Spleen (tissue), 13 donors: ENCODE results near the gene LCK. TPM values are rescaled to one million over a fixed set of nuclear protein-coding genes. Genes with fewer than 3 reads are reported as not detected.
A peak's percentile ranks its signal among the peaks of the same experiment; 100 is the strongest.

Experiments
- DNase-seq: peaks from one replicate; pipeline ENCODE4 v3.0.0-alpha.2; 2020
- H3K27ac ChIP-seq, 8 donors: fragments of 200-600 bp; sonication (generic) in 7 of 8; 1 replicate in 4 of 8; 2 replicates in 4 of 8; pipeline versions ENCODE4 v1.5.0 to v1.8.0; 2016 to 2021; ENCODE audit warnings: inconsistent platforms in 4 of 8, mild to moderate bottlenecking in 4 of 8, moderate library complexity in 1 of 8
- H3K27me3 ChIP-seq, 7 donors: fragments of 200-600 bp; sonication (generic) in 6 of 7; replicated peaks in 1 of 7; 1 replicate in 4 of 7; 2 replicates in 3 of 7; pipeline versions ENCODE4 v1.5.0 to v1.8.0; 2016 to 2021; ENCODE audit warnings: inconsistent platforms in 3 of 7, mild to moderate bottlenecking in 1 of 7
- H3K36me3 ChIP-seq, 6 donors: fragments of 200-600 bp; sonication (generic) in 5 of 6; 1 replicate in 4 of 6; 2 replicates in 2 of 6; pipeline versions ENCODE4 v1.5.0 to v1.8.0; 2016 to 2021; ENCODE audit warnings: inconsistent platforms in 2 of 6
- H3K4me1 ChIP-seq, 6 donors: fragments of 200-600 bp; sonication (generic) in 5 of 6; 1 replicate in 3 of 6; 2 replicates in 3 of 6; pipeline versions ENCODE4 v1.5.0 to v1.8.0; 2016 to 2021; ENCODE audit warnings: inconsistent platforms in 3 of 6
- H3K4me3 ChIP-seq, 8 donors: fragments of 200-600 bp; sonication (generic) in 7 of 8; 1 replicate in 4 of 8; 2 replicates in 4 of 8; pipeline versions ENCODE4 v1.5.0 to v1.8.0; 2016 to 2021; ENCODE audit warnings: inconsistent platforms in 4 of 8, mild to moderate bottlenecking in 4 of 8, moderate library complexity in 2 of 8
- H3K9me3 ChIP-seq, 8 donors: fragments of 200-600 bp; sonication (generic) in 7 of 8; 1 replicate in 4 of 8; 2 replicates in 4 of 8; pipeline versions ENCODE4 v1.5.0 to v1.8.0; 2016 to 2021; ENCODE audit warnings: inconsistent platforms in 4 of 8
- CTCF ChIP-seq, 11 experiments: fragments of 200-600 bp in 7 of 11; fragments of 450-650 bp in 4 of 11; sonication (generic) in 4 of 11; IDR thresholded peaks in 8 of 11; conservative IDR thresholded peaks in 3 of 11; 1 replicate in 7 of 11; 2 replicates in 4 of 11; pipeline versions ENCODE4 v1.4.0 to v1.8.0; 2016 to 2021; ENCODE audit warnings: antibody characterized with exemption in 11 of 11, inconsistent platforms in 4 of 11, mild to moderate bottlenecking in 1 of 11
- POLR2A ChIP-seq, 3 donors: fragments of 450-650 bp; IDR thresholded peaks; one replicate each; pipeline ENCODE4 v1.5.1; 2017; ENCODE audit warnings: antibody characterized with exemption in 3 of 3, mild to moderate bottlenecking in 1 of 3
- POLR2AphosphoS5 ChIP-seq, 3 donors: sonication (generic); formaldehyde crosslinking; IDR thresholded peaks; one replicate each; pipeline ENCODE4 v1.5.1; 2017; ENCODE audit warnings: antibody characterized with exemption in 3 of 3
- WGBS, 5 donors: extraction: QIAGEN DNeasy Blood & Tissue Kit in 3 of 5; methylation state at CpG; one replicate each; pipeline versions ENCODE4 v1.1.5 to v1.1.7; 2013 to 2018; 5-methylcytosine and 5-hydroxymethylcytosine counted together
- intact Hi-C: fragments of 100-400 bp; cut with DNase I; formaldehyde crosslinking; loops from one replicate; pipeline ENCODE4 v1.15.0; 2023; ENCODE audit warnings: low total_unique reads
- long read RNA-seq, 2 donors: transcript quantifications; one replicate each; lab custom pipeline, GENCODE V29; 2026
- polyA plus RNA-seq, 3 donors: library from polyadenylated mRNA; stranded (reverse); fragments of 200-250 nt; gene quantifications; one replicate each; pipeline ENCODE4 v1.2.1, GENCODE V29; 2013
- total RNA-seq, 7 donors: library from RNA; depleted of rRNA in 3 of 7; stranded (reverse); fragments of >200 nt in 3 of 7; fragmentation: NEBNext Ultra II Directional in 4 of 7; extraction: Animal tissue kit (Norgen Biotek cat#: 25700) in 4 of 7; gene quantifications; one replicate each; pipeline versions ENCODE4 v1.1.0 to v1.2.1, GENCODE V29; 2016 to 2021
- donor health status: healthy with polysubstance abuse.
- donor health status: DM: no; HTN: no; CAD: no; lungs with moderate emphysema.
- donor health status: DM: no; HTN: no; CAD: no.
- donor health status: Bipolar disorder and iron deficiency.
- donor health status: healthy.
- donor health status: DM: no; HTN: no; CAD: no.
- donor health status: DM: yes; HTN: yes; CAD: no.

LCK gene
- total RNA-seq (10 to 100 TPM; 43.0 to 84.5 (median 58.7) TPM), polyA plus RNA-seq (10 to 100 TPM; 37.9 to 47.8 (median 42.8) TPM)
- long read RNA-seq, donor 1, partial matches to known transcripts, result 0 of 3 reads
- long read RNA-seq, donor 1, other reads (novel, unspliced or antisense), result 0 of 3 reads
- long read RNA-seq, donor 2, transcript LCK-202 (13 exons, 2,117 nt), result major isoform, 5 of 5 reads
- long read RNA-seq, donor 2, partial matches to known transcripts, result 0 of 5 reads
- long read RNA-seq, donor 2, other reads (novel, unspliced or antisense), result 0 of 5 reads

DNA sequence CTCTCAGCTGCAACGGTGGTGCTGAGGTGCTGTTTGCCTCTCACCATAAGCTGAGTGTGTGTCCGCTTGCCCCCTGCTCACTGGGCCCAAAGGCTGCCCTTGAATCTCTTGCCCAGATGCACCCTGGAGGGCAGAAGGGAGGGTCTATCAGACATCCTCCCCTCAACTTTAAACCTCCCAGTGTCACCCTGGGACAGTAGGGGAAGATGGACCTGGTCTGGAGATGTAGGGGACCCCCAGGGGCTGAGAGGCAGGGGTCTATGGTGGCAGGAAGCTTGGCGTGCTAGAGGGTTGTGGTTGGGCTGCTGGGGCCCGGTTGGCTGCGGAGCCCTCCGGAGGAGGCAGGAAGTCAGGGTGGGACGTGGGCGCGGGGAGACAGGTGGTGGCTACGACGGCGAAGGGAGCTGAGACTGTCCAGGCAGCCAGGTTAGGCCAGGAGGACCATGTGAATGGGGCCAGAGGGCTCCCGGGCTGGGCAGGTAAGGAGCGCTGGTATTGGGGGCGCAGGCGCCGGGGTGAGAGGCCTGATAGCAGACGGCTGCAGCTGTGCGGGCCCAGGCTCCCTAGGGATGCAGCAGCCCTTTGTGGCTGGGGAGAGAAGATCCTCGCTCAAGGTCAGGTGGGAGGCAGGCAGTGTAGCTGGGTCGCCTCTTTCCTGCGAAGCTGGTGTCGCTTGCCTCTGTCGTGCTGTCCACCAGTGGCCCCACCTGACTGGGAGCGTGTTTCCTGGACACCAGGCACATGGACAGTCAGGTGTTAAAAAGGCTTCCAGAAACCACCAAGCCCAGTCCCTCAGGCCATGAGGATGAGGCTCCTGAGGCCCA is at the start of gene LCK:
TSS of gene LCK (plus strand) at position 373 of the 824 bp plus-strand sequence. CDS start 23,065 bp downstream, outside the sequence.
- Histone ChIP-seq H3K4me3 (peak within 1 kb of the TSS; percentile 28 to 71 (median 42)), H3K27me3 (no peaks in the 10 kb centered on the region), H3K36me3 (no peaks in the 10 kb centered on the region), H3K4me1 (peaks cover 38 to 100% (median 86%) of the 10 kb centered on the region in 6 donors), H3K9me3 (no peaks in the 10 kb centered on the region), H3K27ac (peak within 1 kb of the TSS; percentile 71 to 96 (median 90))
- DNase-seq, result peak; percentile 93
- WGBS, 5 donors, result 40 to 50% (median 49%) methylated on average over 19 to 25 of the region's 25 CpGs
- TF ChIP-seq CTCF (IDR thresholded peaks at IDR 0.05 in 8 of 11, conservative IDR thresholded peaks at IDR 0.05 in 3 of 11) (no peak), POLR2AphosphoS5 (IDR thresholded peaks at IDR 0.05) (peak; percentile 77 to 89 (median 86)), POLR2A (IDR thresholded peaks at IDR 0.05) (no peak)
- intact Hi-C loops, result no loop called here

- no peaks in the 10 kb centered on the region for H3K27me3 ChIP-seq
- peaks cover 17 to 85% (median 51%) of the 10 kb centered on the region in 6 donors for H3K4me1 ChIP-seq
- peak overlapping the region; percentile 47 to 84 (median 56) for H3K4me3 ChIP-seq
- DNase-seq, result peak; percentile 78
- intact Hi-C loops, result no loop called here
- no peak for TF ChIP-seq POLR2AphosphoS5 (IDR thresholded peaks at IDR 0.05)
- TF ChIP-seq POLR2A (IDR thresholded peaks at IDR 0.05), result no peak
- no peak for TF ChIP-seq CTCF (IDR thresholded peaks at IDR 0.05 in 8 of 11, conservative IDR thresholded peaks at IDR 0.05 in 3 of 11)
- WGBS, 5 donors, result 51 to 65% (median 61%) methylated on average over 23 to 26 of the region's 26 CpGs
- peaks cover 0 to 6% (median 0%) of the 10 kb centered on the region in 6 donors for H3K36me3 ChIP-seq
- H3K27ac ChIP-seq, result peak overlapping the region in 4 of 8 donors; percentile 41 to 66 (median 54)
- H3K9me3 ChIP-seq, result no peaks in the 10 kb centered on the region
Observed at GRCh38 chr1:32204943-32205361, 46.1 kb upstream of the LCK start.

GRCh38 chr1:32205401-32206370 is 45.4 kb upstream of the LCK start, which contains the start of gene IQCC:
Gene IQCC, plus strand, starts transcription at chr1:32205671. Its CDS starts 11 bp downstream, at chr1:32205682.
- DNase-seq, result peak; percentile 95
- Histone ChIP-seq H3K27me3 (no peaks in the 10 kb centered on the region), H3K27ac (peak within 1 kb of the TSS in 4 of 8 donors; percentile 41 to 66 (median 54)), H3K4me1 (peaks cover 17 to 77% (median 45%) of the 10 kb centered on the region in 6 donors), H3K4me3 (peak within 1 kb of the TSS; percentile 47 to 84 (median 56)), H3K36me3 (peaks cover 0 to 6% (median 0%) of the 10 kb centered on the region in 6 donors), H3K9me3 (no peaks in the 10 kb centered on the region)
- TF ChIP-seq POLR2AphosphoS5 (IDR thresholded peaks at IDR 0.05) (peak; percentile 87 to 92 (median 90)), CTCF (IDR thresholded peaks at IDR 0.05 in 8 of 11, conservative IDR thresholded peaks at IDR 0.05 in 3 of 11) (no peak), POLR2A (IDR thresholded peaks at IDR 0.05) (peak in 2 of 3 donors; percentile 26 to 45)
- WGBS, 5 donors, result 3 to 5% (median 3%) methylated on average over 55 to 77 of the region's 77 CpGs
- intact Hi-C loops, result no loop called here
